ENCODE results near the gene TCERG1L.

TCERG1L gene

DNA sequence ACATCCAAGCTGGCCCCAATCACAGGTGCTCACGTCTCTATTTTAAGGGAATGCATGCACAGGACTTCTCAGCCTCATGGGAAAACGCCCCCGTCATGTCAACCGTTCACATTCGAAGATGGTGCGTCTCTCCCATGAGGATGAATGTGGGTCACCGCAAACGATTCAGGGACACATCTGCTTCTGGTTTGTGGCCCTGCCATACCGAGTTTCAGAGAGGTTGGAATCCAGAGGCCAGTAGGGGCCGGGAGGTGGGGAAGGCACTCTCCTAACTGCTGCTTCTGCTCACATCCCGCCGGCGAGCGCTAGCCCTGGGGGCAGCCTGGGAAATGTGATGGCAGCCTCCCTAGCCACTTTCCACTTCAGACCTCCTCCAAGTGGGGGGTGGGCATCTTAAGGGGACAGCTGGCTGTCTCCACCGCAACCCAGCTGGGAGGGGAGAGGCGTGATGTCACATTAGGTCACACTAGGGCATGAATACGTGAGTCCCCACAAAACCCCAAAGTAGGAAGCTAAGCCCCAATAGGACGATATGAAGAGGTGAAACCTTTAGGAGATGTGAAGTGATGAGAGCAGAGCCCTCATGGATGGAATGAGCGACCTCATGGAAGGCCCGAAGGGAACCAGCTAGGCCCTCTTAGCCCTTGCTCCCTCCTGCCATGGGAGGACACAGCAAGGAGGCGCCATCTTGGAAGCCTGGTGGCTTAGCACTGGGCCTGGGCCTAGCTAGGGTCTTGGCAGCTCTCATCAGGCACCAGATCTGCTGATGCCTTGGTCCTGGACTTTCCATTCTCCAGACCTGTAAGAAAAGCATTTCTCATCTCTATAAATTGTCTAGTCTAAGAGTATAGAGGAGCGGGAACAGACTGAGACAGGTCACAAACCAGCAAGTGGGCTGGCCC, 107.8 kb downstream of the TCERG1L start:
- DNase-seq = no peak

DNA sequence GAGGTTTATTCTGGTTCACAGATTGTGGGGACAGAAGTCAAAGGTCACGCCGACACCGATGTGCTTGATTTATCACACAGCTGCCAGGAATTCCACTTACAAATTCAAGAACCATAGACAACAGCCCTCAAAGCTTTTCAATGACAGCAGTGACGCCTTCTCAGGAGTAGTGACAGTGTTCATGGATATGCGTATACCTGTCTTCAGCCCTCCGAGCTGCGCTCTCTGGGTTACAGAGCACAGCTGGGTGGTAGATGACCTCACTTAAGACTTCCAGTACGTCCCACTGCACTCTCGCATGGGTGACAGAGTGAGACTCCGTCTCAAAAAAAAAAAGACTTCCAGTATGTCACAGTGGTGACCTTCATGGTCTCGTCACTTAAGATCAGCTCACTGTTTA, 108.5 kb downstream of the TCERG1L start:
- no peak for DNase-seq

- no peak for DNase-seq
Measured at GRCh38 chr10:131201741-131202515, 109.6 kb downstream of the TCERG1L start.

DNA sequence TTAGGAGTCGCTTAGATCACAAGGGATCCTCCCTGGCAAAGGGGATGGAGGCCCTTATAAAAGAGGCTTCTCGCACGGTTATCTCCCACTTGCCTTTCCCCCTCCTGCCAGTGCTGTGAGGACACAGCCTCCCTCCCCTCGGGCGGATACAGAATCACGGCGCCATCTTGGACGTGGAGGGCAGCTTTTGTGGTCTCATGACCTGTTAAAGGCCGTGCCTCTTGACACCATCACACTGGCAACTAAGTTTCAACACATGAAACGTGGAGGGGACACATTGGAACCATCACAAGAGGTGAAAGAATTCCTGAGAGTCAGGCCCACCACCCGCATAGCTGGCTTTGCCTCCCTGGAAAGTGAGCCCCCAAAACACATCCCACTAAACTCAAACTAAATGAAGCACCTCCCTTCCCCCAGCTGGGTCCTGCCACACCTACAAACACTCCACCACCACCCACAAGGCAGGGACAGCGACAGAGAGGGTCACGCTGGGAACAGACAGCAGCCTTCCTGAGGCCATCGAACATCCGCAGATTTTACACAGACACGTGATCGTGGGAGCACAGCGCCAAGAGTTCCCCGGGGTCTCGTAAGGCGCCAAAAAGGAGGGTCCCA, 110.6 kb downstream of the TCERG1L start:
- DNase-seq = no peak

GRCh38 chr10:131199646-131200045, 111.9 kb downstream of the TCERG1L start:
- DNase-seq = no peak

DNA sequence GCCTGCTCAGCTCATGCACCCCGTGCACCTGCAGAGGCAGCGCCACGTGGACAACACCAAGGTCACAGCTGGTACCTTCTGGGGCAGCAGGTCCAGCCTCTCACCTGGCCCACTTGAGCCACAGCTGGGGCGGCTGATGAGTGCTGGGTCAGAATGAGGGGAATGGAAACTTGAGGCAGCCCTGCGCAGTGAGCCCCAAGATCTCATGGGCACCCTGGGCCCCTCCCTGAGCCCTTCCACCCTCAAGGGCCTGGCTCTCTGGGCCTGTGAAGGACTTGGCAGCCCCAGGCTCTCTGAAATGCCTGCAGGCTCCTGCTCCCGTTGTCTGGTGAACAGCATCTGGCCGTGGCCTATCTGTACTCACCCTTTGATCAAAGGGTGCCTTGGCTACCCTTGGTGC, 112.7 kb downstream of the TCERG1L start:
- DNase-seq = no peak

DNA sequence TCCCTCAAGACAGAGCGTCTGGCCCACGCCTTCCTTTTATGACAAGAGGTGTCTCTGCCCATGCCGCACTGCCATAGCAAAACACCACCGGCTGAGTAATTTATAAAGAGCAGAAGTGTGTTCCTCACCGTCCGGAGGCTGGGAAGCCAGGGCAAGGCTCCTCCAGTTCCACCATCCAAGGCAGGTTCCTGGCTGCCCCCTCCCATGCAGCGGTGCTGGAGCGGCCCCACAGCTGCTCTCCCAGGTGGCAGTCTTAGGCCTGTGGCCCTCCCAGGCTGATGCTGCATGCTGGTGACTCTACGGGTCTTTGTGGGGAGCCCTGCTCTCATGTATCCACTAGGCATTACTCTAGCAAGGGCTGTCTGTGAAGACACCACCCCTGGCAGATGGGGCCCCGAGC, 113.1 kb downstream of the TCERG1L start:
- DNase-seq = no peak

DNA sequence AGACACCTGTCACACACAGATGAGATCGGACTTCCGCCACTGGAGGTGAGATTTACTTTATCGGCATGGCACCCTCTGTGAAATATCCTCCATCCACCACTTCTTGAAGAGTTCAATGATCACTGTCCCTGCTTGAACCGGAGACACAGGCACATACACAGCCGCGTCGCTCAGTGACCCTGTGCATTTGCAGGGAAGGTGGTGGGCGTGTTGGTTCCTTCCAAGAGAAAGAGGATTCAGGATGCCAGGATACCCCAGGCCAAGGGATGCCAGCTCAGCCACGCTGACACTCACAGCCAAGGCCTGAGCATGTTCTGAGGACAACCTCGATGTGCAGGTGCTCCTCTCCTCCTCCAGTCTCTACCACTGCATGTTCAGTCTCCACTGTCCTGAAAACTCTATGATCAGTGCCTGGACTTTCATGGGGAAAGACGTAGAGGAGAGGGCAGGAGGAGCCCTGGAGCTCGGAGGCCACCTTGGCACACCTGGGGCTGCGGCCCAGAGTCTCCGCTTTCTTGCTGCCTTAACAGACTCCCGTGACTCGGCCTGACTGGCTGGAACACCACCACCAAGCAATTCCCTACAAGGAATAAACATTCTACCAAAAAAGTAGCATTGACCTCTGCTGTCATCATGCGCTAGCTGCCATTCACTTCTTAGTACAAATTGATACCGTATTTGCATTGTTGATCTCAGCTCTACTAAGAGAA, 115.2 kb downstream of the TCERG1L start:
- DNase-seq = no peak

DNA sequence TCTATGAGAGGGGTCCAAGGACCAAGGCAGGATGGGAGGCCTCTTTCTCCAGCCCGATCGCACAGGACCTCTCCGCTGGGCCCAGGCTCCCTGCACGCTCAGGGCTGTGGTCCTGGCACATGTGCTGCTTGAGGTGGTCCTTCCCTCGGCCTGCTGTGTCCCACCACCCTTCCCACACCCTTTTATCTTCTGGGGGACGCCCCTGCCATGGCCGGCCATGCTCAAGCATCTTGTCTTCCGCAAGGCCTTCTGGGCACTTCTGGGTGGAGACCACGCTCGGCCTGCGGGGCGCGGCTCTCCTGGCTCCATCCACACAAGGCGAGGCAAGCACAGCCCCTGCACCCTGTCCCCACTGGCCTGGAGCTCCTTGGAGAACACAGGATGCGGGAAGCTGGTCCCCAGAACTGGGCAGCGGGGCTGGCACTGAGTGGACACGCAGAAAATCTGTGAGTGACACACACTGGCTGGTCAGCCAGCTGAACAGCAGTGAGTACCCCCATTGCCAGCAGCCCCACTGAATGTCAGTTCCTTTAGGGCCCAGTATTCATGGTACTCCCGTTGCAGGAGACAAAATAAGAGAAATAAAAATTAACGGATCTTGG, 115.9 kb downstream of the TCERG1L start:
- DNase-seq = no peak

GRCh38 chr10:131195116-131195515, 116.4 kb downstream of the TCERG1L start:
- DNase-seq = no peak

DNA sequence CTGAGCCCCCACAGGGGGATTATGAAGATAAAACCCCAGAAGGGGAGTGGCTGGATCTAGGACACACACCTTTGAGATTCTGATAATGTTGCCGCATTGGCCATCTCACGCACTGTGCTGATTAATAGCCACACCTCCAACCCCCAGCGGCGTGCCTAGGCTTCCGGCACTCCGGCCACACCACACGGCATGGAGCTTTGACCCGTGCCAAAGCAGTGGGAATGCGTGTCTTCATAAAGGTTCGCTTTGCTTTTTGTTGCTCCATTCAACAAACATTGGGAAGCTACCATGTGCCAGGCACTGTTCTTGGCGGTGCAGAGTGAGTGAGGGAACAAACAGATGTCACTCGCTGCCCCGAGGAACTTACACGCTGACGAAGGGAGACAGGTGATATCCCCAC, 117.6 kb downstream of the TCERG1L start:
- no peak for DNase-seq

DNA sequence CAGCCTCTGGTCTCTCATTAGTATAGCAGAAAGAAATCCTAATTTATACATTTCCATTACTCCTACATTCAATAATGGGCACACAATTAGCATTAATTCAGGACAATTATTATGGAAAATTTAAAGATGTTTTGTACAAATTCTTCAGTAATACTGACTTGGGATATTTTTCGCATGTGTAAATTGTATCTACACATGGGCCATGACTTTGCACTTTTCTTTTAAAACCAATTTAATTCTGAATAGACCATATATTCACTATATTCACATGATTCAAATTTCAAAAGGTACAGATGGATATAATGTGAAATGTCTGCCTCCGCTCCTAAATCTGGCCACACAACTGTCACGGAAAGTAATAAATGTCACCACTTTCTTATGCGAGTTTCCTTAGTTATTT, 123.0 kb downstream of the TCERG1L start:
- no peak for DNase-seq

DNA sequence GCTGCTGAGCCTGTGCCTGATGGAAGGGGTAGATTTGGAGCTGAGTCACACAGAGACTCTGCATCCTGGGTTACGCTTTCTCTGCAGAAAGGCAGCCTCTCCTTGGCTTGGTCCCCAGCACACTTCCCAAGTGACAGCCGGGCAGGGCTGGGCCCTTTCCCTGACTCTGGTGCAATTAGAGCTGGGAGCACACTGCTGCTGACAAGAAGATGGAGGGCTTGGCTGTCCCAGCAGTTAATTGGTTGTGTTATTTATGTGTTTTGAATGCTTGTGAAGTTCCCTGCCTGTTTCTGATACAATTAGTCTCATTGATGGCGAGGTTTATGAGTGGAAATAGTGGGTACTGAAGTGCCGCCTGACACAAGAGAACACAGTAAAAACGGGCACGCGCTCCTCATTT, 123.6 kb downstream of the TCERG1L start:
- DNase-seq = no peak

GRCh38 chr10:131187274-131187673, 124.2 kb downstream of the TCERG1L start:
- DNase-seq = no peak

- DNase-seq = no peak
Measured at GRCh38 chr10:131186547-131187253, 124.8 kb downstream of the TCERG1L start.

- no peak for DNase-seq
Measured at GRCh38 chr10:131184503-131184902, 127.0 kb downstream of the TCERG1L start.

GRCh38 chr10:131183546-131184045, 127.9 kb downstream of the TCERG1L start:
- DNase-seq = no peak

GRCh38 chr10:131181456-131181855, 130.1 kb downstream of the TCERG1L start:
- DNase-seq = no peak

DNA sequence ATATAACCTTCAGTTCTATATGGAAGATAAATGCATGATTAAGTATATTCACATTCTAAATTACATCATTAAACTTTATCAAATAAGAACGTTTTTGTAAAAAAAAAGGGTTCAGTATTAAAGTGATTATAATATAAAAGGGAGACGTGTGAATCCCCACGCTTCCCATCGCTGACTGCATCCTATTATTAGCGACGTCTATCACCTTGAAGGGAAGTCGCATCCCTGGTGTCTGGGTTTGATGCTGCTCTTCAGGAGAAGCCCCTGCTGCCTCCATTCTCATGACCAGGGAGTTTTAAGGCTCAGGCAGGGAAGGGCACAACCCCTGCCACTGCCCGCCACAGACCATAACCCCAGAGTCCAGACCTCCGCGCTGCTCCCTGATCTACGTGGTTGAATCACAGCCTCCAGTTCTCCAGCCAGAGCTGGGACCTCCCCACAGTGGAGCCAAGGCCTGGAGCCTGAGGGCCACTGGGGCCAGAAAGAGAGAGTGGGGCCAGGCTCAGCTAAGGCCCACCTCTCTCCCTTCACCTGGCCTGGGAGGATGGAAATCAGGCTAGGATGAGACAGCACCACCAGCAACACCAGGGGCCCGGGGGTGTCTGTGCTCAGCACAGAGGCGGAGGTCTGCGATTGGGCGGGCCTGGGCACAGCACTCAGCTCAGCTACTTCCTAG, 130.6 kb downstream of the TCERG1L start:
- DNase-seq = no peak

GRCh38 chr10:131180086-131180485, 131.4 kb downstream of the TCERG1L start:
- no peak for DNase-seq

GRCh38 chr10:131179361-131179760, 132.2 kb downstream of the TCERG1L start:
- DNase-seq = no peak

All from 8988T (cell line).